Stimulated activated CD8-positive, alpha-beta memory T cell treated with anti-CD3 and anti-CD28 coated beads, Interleukin-15, amount 100 ng/mL, for 1 hour (primary cell): ENCODE data around the gene BHLHE23.
A peak's percentile ranks its signal among the peaks of the same experiment; 100 is the strongest.

Experiments
- DNase-seq: peaks from one replicate; pipeline ENCODE4 v3.0.0-alpha.2; 2020; ENCODE audit warnings: low read depth

Gene BHLHE23

GRCh38 chr20:63009045-63009961 is 2.5 kb upstream of the BHLHE23 start:
- DNase-seq = peak; percentile 75

DNA sequence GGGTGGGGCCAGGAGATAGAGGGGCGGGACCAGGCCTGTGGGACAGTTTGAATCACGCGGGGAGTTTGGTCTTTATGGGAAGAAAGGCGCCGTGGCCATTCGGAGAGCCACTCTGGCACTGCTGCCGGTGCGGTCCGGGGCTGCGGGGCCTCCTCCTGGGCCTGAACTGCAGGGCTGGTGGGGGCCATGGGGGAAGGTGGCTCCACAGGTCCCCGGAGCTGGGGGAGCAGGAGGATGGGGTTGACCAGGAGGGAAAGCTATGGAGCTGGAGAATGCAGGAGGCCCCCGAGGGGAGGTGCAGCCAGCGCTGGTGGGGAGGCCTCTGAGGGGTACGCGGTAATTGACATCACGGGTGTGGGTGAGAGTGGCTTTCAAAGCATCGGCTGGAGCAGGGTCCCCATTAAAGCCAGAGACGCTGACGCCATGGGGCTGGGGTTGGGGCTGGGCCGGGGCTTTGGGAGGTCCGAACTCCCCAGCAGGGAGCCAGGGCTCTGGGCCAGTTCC is 1.8 kb upstream of the BHLHE23 start:
- no peak for DNase-seq

DNA sequence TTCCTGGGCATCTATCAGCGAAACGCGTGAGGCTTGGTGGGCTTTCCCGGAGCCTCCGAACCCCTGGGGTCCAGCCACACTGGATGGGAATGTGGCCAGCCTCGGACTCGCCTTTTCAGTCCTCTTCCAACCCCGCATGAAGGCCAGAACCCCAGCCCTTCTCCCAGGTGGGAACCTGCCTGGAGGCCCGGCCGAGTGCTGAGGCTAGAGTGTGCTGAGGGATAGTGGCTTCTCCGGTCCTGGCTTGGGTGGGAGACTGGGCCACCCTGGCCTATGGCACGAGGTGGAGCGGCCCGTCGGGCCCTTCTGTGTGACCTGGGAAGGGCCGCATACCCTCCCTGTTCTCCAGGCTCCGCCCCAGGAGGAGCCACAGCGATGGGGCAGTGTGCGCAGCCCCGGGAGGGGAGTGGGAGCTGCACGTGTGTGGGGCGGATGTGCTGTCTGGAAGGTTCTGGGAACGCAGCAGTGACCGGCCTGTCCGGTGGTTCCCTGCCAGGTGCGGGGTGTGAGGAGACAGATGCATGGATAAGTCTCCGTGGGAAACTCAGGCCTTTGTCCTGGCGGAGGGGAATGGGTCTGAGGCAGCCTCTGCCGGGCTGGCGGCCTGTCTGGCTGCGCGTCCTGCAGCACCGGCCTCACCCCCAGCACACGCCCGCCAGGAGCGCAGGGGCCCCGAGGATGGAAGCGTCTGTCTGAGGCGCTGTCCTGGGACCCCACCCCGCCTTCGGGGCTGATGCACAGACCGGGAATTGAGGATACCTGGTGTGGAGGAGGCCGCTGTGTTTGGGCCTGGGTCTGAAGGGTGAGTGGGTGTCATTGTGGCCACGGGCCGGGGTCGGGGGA is 1.1 kb upstream of the BHLHE23 start:
- no peak for DNase-seq

- no peak for DNase-seq
Measured at GRCh38 chr20:63007360-63007645, 539 bp upstream of the BHLHE23 start.

DNA sequence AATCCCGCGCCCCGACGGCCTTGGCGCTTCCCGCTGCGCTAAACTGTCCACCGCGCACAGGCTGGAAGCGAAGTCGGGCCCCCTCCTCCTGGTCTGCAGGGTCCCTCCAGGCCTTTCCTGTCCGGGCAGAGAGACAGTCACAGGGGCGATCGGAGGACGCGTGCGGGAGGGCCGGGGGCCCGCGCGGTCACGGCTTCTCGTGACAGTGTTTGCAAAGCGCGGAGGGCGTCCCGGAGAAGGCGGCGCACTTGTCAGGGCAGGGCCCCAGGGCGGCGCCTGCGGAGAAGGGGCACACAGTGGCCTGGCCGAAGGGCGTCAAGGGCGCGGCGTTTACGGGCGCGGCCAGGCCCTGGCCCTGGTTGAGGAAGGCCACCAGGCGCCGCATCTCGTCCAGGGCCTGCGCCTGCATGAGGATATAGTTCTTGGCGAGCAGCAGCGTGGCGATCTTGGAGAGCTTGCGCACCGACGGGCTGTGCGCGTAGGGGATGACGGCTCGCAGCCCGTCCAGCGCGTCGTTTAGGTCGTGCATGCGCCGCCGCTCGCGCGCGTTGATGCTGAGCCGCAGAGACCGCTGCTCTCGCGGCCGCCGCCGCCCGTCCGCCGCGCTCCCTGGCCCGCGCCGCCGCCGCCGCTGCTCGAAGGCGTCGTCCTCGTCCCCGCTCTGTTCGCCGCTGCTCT is 763 bp downstream of the BHLHE23 start:
- no peak for DNase-seq

DNA sequence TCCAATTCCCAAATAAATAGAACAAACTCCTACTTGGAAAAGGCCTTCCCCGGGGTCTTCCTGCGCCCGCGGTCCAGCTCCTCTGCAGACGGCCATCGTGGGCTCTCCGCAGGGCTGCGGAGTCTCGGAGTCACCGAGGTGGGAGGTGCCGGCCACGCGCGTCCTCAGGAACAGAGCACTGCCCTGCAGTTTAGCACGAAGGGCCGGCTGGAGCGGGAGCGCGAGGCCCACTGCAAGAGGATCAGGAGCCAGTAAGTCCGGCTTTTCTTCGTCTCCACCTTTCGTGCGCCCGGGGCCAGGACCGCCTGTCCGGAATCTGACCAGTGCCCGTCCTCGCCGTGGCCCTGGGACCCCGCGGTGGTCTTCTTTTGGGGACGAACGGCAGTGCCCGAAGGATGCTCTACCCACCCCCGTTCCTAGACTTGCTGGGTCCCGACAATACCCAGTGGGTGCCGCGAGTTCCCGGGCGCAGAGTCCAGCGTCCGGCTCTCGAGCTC is 1.4 kb downstream of the BHLHE23 start:
- no peak for DNase-seq

DNA sequence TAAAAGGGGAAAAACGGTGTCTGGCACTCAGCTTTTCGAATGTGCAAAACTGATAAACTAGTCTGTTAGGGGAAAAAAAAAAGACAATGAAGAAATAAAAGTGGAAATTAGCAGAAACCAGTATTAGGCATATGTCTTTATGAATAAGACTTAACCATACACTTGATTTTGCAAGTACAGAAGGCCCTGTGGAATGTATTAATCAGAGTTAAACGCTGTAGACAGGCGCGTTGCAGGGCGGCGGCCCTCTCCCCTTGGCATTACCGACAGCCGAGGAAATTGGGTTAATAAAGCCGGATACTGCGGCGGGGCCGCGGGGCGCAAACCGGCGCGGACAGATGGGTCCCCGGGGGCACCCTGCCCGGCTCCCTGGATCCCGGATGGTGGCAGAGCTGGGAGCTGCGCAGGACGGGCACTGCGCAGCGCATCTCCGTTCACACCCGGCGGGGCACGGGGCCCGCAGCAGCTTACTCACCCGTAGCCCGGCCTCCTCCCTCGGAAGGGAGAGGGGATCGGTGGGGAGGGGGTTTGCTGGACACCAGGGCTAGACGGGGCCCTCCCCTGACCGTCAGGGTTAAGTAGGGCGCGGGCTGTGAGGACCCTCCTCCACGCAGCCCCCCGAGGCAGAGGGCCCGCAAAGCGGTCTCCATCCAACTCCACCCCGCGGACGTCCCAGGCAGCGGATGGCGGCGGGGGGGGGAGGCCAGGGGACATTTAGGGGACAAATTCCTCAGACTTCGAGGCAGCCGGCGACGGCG is 2.0 kb downstream of the BHLHE23 start:
- no peak for DNase-seq

DNA sequence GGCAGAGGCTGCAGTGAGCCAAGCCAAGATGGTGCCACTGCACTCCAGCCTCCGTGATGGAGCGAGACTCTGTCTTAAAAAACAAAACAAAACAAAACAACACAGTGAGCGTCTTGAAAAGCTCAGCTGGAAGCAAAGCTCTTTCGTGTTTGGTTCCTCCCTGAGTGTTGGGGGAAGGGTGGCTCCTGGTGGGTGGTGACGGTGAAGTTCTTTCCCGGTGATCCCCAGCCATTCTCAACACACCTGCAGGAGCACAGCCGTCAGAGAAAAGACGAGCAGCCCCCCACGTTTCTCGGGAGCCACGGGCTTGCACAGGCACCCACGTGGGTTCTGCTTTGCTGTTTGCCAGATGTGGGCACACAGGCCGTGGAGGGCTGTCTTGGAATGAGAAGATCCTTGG is 3.2 kb downstream of the BHLHE23 start:
- DNase-seq = no peak

DNA sequence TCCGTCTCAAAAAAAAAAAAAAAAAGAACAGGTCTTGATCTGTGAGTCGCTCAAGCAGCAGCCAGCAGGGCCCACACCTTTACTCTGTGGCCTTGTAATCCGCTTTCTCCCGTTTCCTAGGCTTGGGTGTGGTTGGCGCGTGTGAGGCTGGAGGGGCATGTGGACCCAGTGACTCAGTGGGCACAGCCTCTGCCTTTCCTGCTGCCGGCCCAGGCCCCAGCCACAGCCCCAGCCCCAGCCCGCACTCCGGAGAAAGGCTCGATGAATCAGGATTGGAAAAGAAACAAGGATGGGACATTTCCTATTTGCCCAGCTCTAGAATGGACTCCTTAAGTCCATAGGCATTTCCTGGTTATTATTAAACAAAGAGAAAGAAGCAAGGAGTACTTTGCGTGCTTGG is 4.3 kb downstream of the BHLHE23 start:
- DNase-seq = no peak

- DNase-seq = no peak
Measured at GRCh38 chr20:63000958-63001357, 5.8 kb downstream of the BHLHE23 start.

GRCh38 chr20:63000036-63000435 is 6.7 kb downstream of the BHLHE23 start:
- DNase-seq = no peak

DNA sequence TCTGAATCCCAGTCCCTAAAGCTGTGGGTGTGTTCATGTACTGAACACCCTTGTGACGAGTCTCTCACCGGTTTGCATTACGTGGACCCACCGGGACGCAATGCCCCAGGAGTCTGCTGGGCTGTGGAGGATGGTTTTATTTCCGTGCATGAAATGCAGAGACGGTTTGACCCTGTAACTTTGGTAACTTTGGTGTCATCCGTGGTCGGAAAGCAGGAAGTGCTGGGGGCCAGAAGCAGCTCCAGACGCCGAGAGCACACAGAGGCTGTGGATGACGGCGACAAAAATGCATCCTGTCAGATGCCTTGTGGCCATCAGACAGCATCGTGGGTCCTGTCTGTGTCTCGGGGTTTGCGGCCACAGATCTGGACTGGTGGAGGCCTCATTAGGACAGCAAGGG is 7.2 kb downstream of the BHLHE23 start:
- DNase-seq = no peak

DNA sequence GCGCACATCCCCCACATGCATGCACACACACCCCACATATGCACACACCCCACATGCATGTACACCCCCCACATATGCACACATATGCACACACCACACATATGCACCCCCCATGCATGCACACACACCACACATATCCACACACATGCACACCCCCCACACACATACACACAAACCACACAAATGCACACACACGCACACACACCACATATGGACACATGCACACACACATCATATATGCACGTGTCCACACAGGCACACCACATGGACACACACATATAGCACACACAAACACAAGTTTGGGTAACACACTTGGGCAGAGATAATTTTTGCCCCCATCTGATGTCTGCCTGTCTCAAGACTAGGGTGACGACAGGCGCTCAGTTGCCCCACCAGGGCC is 8.3 kb downstream of the BHLHE23 start:
- no peak for DNase-seq

DNA sequence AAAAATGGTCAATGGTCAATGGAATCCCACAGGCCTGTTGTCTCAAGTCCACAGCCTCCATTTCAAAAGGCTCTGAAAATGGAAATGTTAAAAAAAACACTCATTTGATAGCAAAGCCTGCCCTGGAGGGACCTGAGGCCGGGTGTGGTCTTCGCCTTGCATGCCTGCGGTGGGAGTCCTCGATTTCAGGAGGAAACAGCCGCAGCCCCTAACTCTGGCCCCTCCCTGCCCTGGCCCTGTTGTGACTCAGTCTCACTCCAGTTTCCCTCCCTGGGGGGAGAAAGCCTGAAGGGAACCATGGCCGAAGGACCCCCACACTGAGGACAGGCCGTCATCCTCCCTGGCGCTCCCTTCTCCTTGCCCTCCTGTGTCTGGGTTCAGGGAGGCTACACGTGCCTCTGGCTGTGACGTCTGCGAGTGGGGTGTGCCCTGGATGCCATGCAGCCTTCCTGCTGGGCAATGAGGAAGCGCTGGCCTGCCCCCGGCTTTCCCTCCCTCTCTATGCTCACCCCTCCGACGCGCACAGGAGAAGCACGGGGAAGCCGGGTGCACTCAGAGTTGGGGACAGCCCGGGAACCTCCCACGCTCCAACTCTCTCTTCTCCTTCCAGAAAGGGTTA is 9.2 kb downstream of the BHLHE23 start:
- no peak for DNase-seq

DNA sequence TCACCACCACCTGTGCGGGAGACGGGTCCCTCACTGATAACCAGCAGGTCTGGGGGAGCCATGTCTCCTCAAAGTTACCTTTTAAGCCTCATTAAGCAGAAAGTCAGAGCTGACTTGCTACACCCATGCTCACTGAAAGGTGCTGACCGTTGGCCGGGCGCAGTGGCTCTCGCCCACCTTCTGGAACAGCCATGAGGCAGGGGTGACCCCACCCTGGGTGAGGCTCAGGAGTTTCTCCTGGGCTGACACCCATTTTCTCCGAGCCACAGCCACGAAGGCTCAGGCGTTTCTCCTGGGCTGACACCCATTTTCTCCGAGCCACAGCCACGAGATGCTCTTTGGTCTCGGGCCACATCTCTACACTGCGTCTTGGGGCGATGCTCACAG is 10.2 kb downstream of the BHLHE23 start:
- DNase-seq = no peak

DNA sequence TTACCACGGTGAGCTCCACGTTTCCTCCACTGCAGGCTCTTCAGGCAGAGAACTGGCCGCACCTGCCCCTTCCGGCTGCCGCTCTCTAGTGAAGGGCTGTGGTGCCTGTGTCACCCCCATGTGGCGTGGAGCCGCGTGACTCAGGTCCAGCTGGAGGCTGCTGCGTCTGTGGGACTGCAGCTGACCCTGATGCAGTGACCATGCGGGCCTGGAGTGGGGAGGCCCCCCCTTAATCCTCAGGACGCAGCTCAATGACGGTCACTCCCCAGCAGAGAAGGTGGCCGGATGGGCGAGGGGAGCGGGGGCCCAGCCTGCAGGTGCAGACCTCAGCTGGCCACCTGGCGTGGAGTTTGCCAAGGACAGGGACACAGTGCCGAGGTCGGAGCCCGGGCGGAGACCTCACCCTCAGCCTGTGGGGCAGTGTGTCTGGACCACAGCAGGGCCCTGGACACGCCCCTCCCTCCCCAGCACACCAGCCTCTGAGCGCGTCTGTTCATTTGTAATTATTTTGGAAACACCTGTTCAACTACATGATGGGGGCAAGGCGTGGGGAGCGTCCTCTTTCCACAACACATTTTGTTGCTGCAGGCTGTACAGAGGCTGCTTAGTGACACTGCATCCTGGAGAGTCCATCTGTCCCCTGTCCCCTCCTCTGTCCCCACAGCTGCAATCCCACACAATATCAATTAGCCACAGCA is 10.7 kb downstream of the BHLHE23 start:
- no peak for DNase-seq

GRCh38 chr20:62995481-62995880 is 11.3 kb downstream of the BHLHE23 start:
- DNase-seq = no peak

DNA sequence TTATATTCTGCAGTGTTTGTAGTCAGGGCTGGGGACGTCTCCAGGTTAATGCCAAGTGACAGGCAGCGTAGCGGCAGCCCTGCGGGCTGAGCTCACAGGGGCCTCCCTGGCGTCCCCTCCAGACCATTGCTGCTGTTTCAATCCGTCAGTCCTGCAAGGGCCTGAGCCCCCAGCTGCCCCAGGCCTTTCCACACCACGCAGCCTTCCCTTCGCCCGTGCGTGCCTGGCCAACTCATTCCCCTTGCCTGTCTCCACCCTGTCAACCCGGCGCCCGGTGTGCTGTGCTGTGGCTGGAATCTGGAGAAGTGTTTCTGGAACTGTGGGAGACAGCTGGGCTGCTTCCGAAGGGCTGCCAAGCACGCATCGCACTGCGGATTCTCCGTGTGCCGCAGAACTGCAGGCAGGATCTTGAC is 11.9 kb downstream of the BHLHE23 start:
- DNase-seq = no peak

DNA sequence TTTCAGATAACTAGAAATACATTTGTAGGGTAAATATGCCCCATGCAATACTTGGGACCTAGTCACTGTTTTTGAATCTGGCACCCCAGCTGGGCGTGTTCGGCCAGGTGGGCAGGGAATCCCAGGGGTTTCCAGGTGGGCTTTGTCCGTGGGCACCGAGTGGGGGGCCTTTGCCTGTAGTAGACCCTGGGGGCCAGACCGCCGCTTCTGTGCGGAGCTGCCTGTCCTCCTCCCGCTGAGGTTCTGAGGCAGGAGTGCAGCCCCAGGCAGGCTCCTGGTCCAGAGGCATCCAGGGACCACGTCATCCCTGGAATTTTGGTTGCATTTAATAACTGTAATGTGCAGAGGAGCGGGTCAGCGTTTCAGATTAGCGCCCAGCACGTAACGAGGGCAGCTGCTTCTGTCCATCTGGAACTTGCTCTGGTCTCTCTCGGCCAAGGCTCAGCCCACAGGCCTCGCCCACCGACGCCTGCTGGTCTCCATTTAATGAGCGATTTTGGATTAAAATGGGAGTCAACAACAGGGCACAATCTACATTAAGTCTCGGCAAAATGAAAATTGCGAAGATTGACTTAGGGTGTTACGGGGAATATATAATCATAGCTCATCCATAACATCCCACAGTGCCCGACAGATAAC is 12.8 kb downstream of the BHLHE23 start:
- no peak for DNase-seq

- DNase-seq = no peak
Measured at GRCh38 chr20:62991863-62992262, 14.9 kb downstream of the BHLHE23 start.
